WTC11 (cell line): Measurements from ENCODE around the gene PLXND1. TPM values are rescaled to one million over a fixed set of nuclear protein-coding genes. Genes with fewer than 3 reads are reported as not detected.
A peak's percentile ranks its signal among the peaks of the same experiment; 100 is the strongest.

Source experiments
- ATAC-seq: fragments of 200-7000 bp; cut with Tn5 transposase; 2 replicates; pipeline ENCODE4 v1.10.0; 2021; ENCODE audit warnings: mild to moderate bottlenecking, moderate library complexity
- CTCF ChIA-PET: fragments of 300-600 bp; sonication (Branson Sonifier 250); formaldehyde crosslinking; loops from one replicate; lab custom pipeline; 2021; ENCODE audit warnings: antibody characterized with exemption; lab: Charles Lee
- POLR2A ChIA-PET: fragments of 350-600 bp; sonication (Branson Sonifier 250); formaldehyde crosslinking; loops from one replicate; lab custom pipeline; 2021; ENCODE audit warnings: antibody characterized with exemption; lab: Charles Lee
- DNase-seq: peaks from one replicate; pipeline ENCODE4 v3.0.0; 2021; ENCODE audit warnings: low spot score
- H3K27ac Mint-ChIP-seq: 2 replicates; pipeline ENCODE4 v1.8.0; 2021; ENCODE audit warnings: mixed read lengths
- H3K27me3 Mint-ChIP-seq: 2 replicates; pipeline ENCODE4 v1.8.0; 2021; ENCODE audit warnings: low read depth, mild to moderate bottlenecking, moderate library complexity, mixed read lengths
- H3K36me3 Mint-ChIP-seq: 2 replicates; pipeline ENCODE4 v1.8.0; 2021; ENCODE audit warnings: mixed read lengths
- H3K4me1 Mint-ChIP-seq: 2 replicates; pipeline ENCODE4 v1.8.0; 2022; ENCODE audit warnings: mixed read lengths
- H3K4me3 Mint-ChIP-seq: 2 replicates; pipeline ENCODE4 v1.8.0; 2021; ENCODE audit warnings: mild to moderate bottlenecking, moderate library complexity, mixed read lengths
- H3K9me3 Mint-ChIP-seq: 2 replicates; pipeline ENCODE4 v1.8.0; 2021; ENCODE audit warnings: mixed read lengths
- CBFB ChIP-seq: sonication (generic); formaldehyde crosslinking; IDR thresholded peaks from 2 replicates; pipeline ENCODE4 v1.8.1; 2022; ENCODE audit warnings: mild to moderate bottlenecking, low read depth, missing genetic modification reagents
- CREB1 ChIP-seq: sonication (generic); formaldehyde crosslinking; IDR thresholded peaks from 2 replicates; pipeline ENCODE4 v1.8.0; 2023; ENCODE audit warnings: mild to moderate bottlenecking, missing genetic modification reagents
- GTF2I ChIP-seq: fragments of 250-450 bp; sonication (Bioruptor Pico); conservative IDR thresholded peaks from 2 replicates; pipeline ENCODE4 v1.4.0; 2021; ENCODE audit warnings: mild to moderate bottlenecking
- JUN ChIP-seq: sonication (generic); formaldehyde crosslinking; IDR thresholded peaks from 2 replicates; pipeline ENCODE4 v1.8.0; 2023; ENCODE audit warnings: mild to moderate bottlenecking, missing genetic modification reagents
- KAT7 ChIP-seq: sonication (generic); formaldehyde crosslinking; IDR thresholded peaks from 2 replicates; pipeline ENCODE4 v1.8.1; 2023; ENCODE audit warnings: missing genetic modification reagents, mild to moderate bottlenecking, borderline replicate concordance
- MYBL2 ChIP-seq: sonication (generic); formaldehyde crosslinking; IDR thresholded peaks from 2 replicates; pipeline ENCODE4 v1.8.1; 2023; ENCODE audit warnings: mild to moderate bottlenecking, moderate library complexity, missing genetic modification reagents
- NFATC4 ChIP-seq: fragments of 250-450 bp; sonication (Bioruptor Pico); IDR thresholded peaks from 2 replicates; pipeline ENCODE4 v1.9.0; 2021; ENCODE audit warnings: mild to moderate bottlenecking
- NFE2L1 ChIP-seq: sonication (generic); formaldehyde crosslinking; IDR thresholded peaks from 2 replicates; pipeline ENCODE4 v1.8.1; 2023; ENCODE audit warnings: missing genetic modification reagents
- NR2C2 ChIP-seq: sonication (generic); formaldehyde crosslinking; IDR thresholded peaks from 2 replicates; pipeline ENCODE4 v1.8.0; 2022; ENCODE audit warnings: mild to moderate bottlenecking, missing genetic modification reagents
- OVOL2 ChIP-seq: fragments of 250-450 bp; sonication (Bioruptor Pico); IDR thresholded peaks from 2 replicates; pipeline ENCODE4 v1.9.0; 2021; ENCODE audit warnings: mild to moderate bottlenecking, borderline replicate concordance
- SMAD3 ChIP-seq: sonication (generic); formaldehyde crosslinking; IDR thresholded peaks from 2 replicates; pipeline ENCODE4 v1.8.0; 2022; ENCODE audit warnings: missing genetic modification reagents, mild to moderate bottlenecking, borderline replicate concordance
- TCF7 ChIP-seq: sonication (generic); formaldehyde crosslinking; IDR thresholded peaks from 2 replicates; pipeline ENCODE4 v1.8.0; 2022; ENCODE audit warnings: mild to moderate bottlenecking, low read depth, missing genetic modification reagents, moderate library complexity
- TP53 ChIP-seq: sonication (generic); formaldehyde crosslinking; IDR thresholded peaks from 2 replicates; pipeline ENCODE4 v1.8.1; 2023; ENCODE audit warnings: mild to moderate bottlenecking, missing genetic modification reagents
- total RNA-seq: library from RNA; stranded (reverse); gene quantifications from 3 replicates; pipeline ENCODE4 v1.2.3, GENCODE V29; 2021
- TF ChIP-seq, protein P1 (sequence below): sonication (generic); formaldehyde crosslinking; IDR thresholded peaks from 2 replicates; pipeline ENCODE4 v1.8.1; 2023; ENCODE audit warnings: mild to moderate bottlenecking, moderate library complexity, missing genetic modification reagents
- TF ChIP-seq, protein P2 (sequence below): sonication (generic); formaldehyde crosslinking; IDR thresholded peaks from 2 replicates; pipeline ENCODE4 v1.8.0; 2023; ENCODE audit warnings: missing genetic modification reagents, mild to moderate bottlenecking, borderline replicate concordance
- TF ChIP-seq, protein P3 (sequence below): sonication (generic); formaldehyde crosslinking; IDR thresholded peaks from 2 replicates; pipeline ENCODE4 v1.8.0; 2023; ENCODE audit warnings: mild to moderate bottlenecking, missing genetic modification reagents
- TF ChIP-seq, protein P4 (sequence below): sonication (generic); formaldehyde crosslinking; IDR thresholded peaks from 2 replicates; pipeline ENCODE4 v1.8.1; 2022; ENCODE audit warnings: mild to moderate bottlenecking, missing genetic modification reagents, moderate library complexity, borderline replicate concordance
- TF ChIP-seq, protein P5 (sequence below): fragments of 250-450 bp; sonication (Bioruptor Pico); IDR thresholded peaks from 2 replicates; pipeline ENCODE4 v1.8.0; 2021; ENCODE audit warnings: mild to moderate bottlenecking
- TF ChIP-seq, protein P6 (sequence below): sonication (generic); formaldehyde crosslinking; conservative IDR thresholded peaks from 2 replicates; pipeline ENCODE4 v1.8.1; 2022; ENCODE audit warnings: mild to moderate bottlenecking, missing genetic modification reagents

Gene PLXND1
- total RNA-seq, 1 experiment from 2014 or later: 56.7 TPM

DNA sequence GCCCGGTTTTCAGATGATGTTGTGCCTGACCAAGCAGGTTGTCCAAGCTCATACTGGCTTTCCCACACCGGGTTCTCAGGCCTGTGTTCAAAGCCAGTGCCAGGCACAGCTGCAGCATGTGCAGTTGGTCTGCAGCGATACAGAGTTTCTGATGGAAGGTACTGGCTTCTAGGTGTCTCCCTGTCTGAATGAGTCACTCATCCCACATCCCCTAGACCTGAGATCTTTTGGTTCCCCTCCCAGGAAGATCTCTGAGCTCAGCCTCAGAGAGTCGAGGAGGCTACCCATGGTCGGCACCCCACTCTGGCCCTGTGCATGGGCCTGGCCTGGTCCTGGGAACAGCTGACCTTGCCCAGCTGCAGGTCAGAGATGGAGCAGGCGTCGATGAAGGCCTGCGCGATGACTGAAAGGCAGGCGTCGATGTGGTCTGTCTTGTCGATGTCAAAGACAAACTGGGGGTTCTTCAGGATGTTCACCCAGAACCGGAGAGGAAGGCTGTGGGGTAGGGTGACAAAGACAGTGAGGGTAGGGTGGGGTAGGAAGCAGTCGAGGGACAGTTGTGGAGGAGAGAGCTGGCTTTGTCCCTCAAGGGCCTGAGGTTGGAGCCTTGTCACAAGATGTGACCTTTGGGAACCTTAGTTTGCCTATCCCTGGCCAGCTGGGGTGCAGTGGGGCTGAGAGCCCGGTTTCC lies 48.2 kb downstream of the PLXND1 start:
- no peak for ATAC-seq
- no peaks in the 10 kb centered on the region for H3K27me3 Mint-ChIP-seq
- no peaks in the 10 kb centered on the region for H3K9me3 Mint-ChIP-seq
- H3K36me3 Mint-ChIP-seq: peaks cover 5% of the 10 kb centered on the region
- peaks cover 39% of the 10 kb centered on the region for H3K4me1 Mint-ChIP-seq
- H3K4me3 Mint-ChIP-seq: no peak overlapping the region
- TF ChIP-seq NFE2L1 (CRISPR knock-in tag): no peak
- TF ChIP-seq, protein P1, sequence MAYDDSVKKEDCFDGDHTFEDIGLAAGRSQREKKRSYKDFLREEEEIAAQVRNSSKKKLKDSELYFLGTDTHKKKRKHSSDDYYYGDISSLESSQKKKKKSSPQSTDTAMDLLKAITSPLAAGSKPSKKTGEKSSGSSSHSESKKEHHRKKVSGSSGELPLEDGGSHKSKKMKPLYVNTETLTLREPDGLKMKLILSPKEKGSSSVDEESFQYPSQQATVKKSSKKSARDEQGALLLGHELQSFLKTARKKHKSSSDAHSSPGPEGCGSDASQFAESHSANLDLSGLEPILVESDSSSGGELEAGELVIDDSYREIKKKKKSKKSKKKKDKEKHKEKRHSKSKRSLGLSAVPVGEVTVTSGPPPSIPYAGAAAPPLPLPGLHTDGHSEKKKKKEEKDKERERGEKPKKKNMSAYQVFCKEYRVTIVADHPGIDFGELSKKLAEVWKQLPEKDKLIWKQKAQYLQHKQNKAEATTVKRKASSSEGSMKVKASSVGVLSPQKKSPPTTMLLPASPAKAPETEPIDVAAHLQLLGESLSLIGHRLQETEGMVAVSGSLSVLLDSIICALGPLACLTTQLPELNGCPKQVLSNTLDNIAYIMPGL (CRISPR knock-in tag): no peak
- TF ChIP-seq, protein P2, sequence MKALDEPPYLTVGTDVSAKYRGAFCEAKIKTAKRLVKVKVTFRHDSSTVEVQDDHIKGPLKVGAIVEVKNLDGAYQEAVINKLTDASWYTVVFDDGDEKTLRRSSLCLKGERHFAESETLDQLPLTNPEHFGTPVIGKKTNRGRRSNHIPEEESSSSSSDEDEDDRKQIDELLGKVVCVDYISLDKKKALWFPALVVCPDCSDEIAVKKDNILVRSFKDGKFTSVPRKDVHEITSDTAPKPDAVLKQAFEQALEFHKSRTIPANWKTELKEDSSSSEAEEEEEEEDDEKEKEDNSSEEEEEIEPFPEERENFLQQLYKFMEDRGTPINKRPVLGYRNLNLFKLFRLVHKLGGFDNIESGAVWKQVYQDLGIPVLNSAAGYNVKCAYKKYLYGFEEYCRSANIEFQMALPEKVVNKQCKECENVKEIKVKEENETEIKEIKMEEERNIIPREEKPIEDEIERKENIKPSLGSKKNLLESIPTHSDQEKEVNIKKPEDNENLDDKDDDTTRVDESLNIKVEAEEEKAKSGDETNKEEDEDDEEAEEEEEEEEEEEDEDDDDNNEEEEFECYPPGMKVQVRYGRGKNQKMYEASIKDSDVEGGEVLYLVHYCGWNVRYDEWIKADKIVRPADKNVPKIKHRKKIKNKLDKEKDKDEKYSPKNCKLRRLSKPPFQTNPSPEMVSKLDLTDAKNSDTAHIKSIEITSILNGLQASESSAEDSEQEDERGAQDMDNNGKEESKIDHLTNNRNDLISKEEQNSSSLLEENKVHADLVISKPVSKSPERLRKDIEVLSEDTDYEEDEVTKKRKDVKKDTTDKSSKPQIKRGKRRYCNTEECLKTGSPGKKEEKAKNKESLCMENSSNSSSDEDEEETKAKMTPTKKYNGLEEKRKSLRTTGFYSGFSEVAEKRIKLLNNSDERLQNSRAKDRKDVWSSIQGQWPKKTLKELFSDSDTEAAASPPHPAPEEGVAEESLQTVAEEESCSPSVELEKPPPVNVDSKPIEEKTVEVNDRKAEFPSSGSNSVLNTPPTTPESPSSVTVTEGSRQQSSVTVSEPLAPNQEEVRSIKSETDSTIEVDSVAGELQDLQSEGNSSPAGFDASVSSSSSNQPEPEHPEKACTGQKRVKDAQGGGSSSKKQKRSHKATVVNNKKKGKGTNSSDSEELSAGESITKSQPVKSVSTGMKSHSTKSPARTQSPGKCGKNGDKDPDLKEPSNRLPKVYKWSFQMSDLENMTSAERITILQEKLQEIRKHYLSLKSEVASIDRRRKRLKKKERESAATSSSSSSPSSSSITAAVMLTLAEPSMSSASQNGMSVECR (CRISPR knock-in tag): no peak
- TF ChIP-seq, protein P3, sequence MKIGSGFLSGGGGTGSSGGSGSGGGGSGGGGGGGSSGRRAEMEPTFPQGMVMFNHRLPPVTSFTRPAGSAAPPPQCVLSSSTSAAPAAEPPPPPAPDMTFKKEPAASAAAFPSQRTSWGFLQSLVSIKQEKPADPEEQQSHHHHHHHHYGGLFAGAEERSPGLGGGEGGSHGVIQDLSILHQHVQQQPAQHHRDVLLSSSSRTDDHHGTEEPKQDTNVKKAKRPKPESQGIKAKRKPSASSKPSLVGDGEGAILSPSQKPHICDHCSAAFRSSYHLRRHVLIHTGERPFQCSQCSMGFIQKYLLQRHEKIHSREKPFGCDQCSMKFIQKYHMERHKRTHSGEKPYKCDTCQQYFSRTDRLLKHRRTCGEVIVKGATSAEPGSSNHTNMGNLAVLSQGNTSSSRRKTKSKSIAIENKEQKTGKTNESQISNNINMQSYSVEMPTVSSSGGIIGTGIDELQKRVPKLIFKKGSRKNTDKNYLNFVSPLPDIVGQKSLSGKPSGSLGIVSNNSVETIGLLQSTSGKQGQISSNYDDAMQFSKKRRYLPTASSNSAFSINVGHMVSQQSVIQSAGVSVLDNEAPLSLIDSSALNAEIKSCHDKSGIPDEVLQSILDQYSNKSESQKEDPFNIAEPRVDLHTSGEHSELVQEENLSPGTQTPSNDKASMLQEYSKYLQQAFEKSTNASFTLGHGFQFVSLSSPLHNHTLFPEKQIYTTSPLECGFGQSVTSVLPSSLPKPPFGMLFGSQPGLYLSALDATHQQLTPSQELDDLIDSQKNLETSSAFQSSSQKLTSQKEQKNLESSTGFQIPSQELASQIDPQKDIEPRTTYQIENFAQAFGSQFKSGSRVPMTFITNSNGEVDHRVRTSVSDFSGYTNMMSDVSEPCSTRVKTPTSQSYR: no peak
- TF ChIP-seq CBFB (CRISPR knock-in tag): no peak
- TF ChIP-seq, all 79 proteins: peak for 0
- CTCF ChIA-PET: interaction anchor here (0.6 to 2.2 kb wide), 3 partner anchors 68 to 907 kb away, joined by 4 to 9 read pairs (median 7); no protein-coding TSS in a partner anchor
- no peak for DNase-seq
- peak overlapping the region; percentile 4 for H3K27ac Mint-ChIP-seq
- POLR2A ChIA-PET: no interaction called here

DNA sequence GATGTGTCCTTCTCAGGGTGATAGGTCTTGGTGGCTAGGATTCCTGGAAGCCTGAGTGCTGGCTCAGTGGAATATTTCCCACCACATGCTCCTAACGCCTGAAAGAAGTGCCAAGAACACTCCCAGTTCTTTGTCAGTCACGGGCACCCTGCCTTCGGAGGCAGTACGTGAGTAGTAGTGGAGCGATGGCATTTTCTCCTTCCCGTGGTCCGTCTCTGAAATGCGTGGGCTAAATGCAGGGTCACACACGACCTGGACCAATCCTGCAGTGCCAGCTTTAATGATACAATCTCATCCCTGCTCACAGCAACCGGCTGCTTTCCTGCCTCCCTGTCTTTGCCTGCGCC lies 49.0 kb downstream of the PLXND1 start:
- DNase-seq: no peak
- H3K27ac Mint-ChIP-seq: 0 out of 2 replicates have a peak overlapping the region, but pooled peaks have one; percentile 4
- H3K36me3 Mint-ChIP-seq: peaks cover 5% of the 10 kb centered on the region
- ChIA-PET POLR2A (no interaction called here), CTCF (interaction anchor here (1.7 to 2.2 kb wide), 2 partner anchors 67 to 174 kb away, joined by 4 to 9 read pairs; no protein-coding TSS in a partner anchor)
- no peak overlapping the region for H3K4me3 Mint-ChIP-seq
- H3K9me3 Mint-ChIP-seq: no peaks in the 10 kb centered on the region
- ATAC-seq: no peak
- H3K4me1 Mint-ChIP-seq: peaks cover 44% of the 10 kb centered on the region
- TF ChIP-seq MYBL2 (no peak), KAT7 (CRISPR knock-in tag) (no peak), CREB1 (CRISPR knock-in tag) (no peak)
- H3K27me3 Mint-ChIP-seq: no peaks in the 10 kb centered on the region

DNA sequence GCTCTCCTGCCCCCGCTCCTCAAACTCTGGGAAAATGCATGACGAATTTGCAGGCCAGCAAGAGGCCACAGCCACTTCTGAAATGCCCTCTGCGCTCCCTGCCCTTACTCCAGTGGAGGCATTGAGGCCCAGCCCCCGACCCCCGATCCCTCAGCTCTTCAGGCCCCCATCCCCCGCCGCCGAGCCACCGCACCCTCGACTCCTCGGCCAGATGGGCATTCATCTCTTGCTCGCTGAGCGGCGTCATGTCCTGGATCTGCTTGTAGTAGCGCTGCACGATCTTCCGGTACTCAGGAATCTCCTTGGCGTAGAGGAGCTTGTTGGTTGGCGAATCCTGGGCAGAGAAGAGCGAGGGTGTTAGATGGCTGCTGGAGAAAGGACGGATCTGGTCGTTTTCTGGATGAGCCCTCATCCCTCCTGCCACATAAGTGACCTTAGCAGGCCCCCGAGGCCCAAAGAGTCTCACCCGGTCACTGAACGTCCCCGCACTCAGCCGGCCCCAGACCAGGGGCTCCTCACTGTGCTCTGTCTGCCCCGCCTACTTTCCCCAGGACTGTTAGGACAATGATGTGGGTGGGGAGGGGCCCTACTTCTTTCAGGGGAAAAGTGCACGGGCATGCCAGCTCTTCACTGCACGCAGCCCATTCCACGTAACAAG lies 49.5 kb downstream of the PLXND1 start:
- Mint-ChIP-seq H3K27ac (peak overlapping the region; percentile 86), H3K36me3 (peaks cover 5% of the 10 kb centered on the region), H3K27me3 (no peaks in the 10 kb centered on the region), H3K4me1 (peaks cover 45% of the 10 kb centered on the region), H3K4me3 (no peak overlapping the region), H3K9me3 (no peaks in the 10 kb centered on the region)
- DNase-seq (no peak), ATAC-seq (no peak)
- POLR2A ChIA-PET: no interaction called here
- CTCF ChIA-PET: interaction anchor here (1.7 to 2.2 kb wide), 2 partner anchors 67 to 174 kb away, joined by 4 to 9 read pairs; no protein-coding TSS in a partner anchor
- no peak for TF ChIP-seq TCF7 (CRISPR knock-in tag)
- TF ChIP-seq JUN (CRISPR knock-in tag): no peak
- TF ChIP-seq OVOL2 (CRISPR knock-in tag): no peak
- TF ChIP-seq, protein P4, sequence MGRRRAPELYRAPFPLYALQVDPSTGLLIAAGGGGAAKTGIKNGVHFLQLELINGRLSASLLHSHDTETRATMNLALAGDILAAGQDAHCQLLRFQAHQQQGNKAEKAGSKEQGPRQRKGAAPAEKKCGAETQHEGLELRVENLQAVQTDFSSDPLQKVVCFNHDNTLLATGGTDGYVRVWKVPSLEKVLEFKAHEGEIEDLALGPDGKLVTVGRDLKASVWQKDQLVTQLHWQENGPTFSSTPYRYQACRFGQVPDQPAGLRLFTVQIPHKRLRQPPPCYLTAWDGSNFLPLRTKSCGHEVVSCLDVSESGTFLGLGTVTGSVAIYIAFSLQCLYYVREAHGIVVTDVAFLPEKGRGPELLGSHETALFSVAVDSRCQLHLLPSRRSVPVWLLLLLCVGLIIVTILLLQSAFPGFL (CRISPR knock-in tag): no peak
- no peak for TF ChIP-seq GTF2I (CRISPR knock-in tag)
- no peak for TF ChIP-seq SMAD3 (CRISPR knock-in tag)
- TF ChIP-seq NFATC4 (CRISPR knock-in tag): no peak
- TF ChIP-seq TP53 (CRISPR knock-in tag): no peak
- TF ChIP-seq NR2C2 (CRISPR knock-in tag): no peak
- no peak for TF ChIP-seq CBFB (CRISPR knock-in tag)
- TF ChIP-seq, protein P5, sequence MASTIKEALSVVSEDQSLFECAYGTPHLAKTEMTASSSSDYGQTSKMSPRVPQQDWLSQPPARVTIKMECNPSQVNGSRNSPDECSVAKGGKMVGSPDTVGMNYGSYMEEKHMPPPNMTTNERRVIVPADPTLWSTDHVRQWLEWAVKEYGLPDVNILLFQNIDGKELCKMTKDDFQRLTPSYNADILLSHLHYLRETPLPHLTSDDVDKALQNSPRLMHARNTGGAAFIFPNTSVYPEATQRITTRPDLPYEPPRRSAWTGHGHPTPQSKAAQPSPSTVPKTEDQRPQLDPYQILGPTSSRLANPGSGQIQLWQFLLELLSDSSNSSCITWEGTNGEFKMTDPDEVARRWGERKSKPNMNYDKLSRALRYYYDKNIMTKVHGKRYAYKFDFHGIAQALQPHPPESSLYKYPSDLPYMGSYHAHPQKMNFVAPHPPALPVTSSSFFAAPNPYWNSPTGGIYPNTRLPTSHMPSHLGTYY (CRISPR knock-in tag): no peak
- TF ChIP-seq, protein P6, sequence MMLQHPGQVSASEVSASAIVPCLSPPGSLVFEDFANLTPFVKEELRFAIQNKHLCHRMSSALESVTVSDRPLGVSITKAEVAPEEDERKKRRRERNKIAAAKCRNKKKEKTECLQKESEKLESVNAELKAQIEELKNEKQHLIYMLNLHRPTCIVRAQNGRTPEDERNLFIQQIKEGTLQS (CRISPR knock-in tag): no peak
